Esophagus (tissue), 2 donors: ENCODE results near the gene RETREG1. TPM values are rescaled to one million over a fixed set of nuclear protein-coding genes. Genes with fewer than 3 reads are reported as not detected.
A peak's percentile ranks its signal among the peaks of the same experiment; 100 is the strongest.
"Not testable (repeated sequence)": the region's sequence is repeated elsewhere in the genome, so short reads cannot be mapped to it uniquely, and the experiment has no call there.

ENCODE experiments used
- H3K27ac ChIP-seq, 2 donors: one replicate each; pipeline ENCODE4 v1.5.1; 2013; ENCODE audit warnings: low read depth in 2 of 2, mild to moderate bottlenecking in 2 of 2, inconsistent platforms in 1 of 2, low read length in 1 of 2, moderate library complexity in 1 of 2
- H3K27me3 ChIP-seq, 2 donors: one replicate each; pipeline ENCODE4 v1.6.1; 2013; ENCODE audit warnings: low read length in 2 of 2, control low read depth in 1 of 2, mild to moderate bottlenecking in 1 of 2; ENCODE audit not compliant: insufficient read depth in 2 of 2, control insufficient read depth in 1 of 2
- H3K36me3 ChIP-seq, 2 donors: one replicate each; pipeline ENCODE4 v1.6.1; 2013; ENCODE audit warnings: low read length in 1 of 2; ENCODE audit not compliant: control insufficient read depth in 2 of 2, insufficient read depth in 2 of 2
- H3K4me1 ChIP-seq, 2 donors: one replicate each; pipeline ENCODE4 v1.6.1; 2013; ENCODE audit warnings: low read length in 1 of 2; ENCODE audit not compliant: control insufficient read depth in 2 of 2, insufficient read depth in 2 of 2
- H3K4me3 ChIP-seq, 2 donors: one replicate each; pipeline ENCODE4 v1.5.1; 2013; ENCODE audit warnings: low read length in 2 of 2, mild to moderate bottlenecking in 2 of 2, low read depth in 1 of 2, moderate library complexity in 1 of 2
- H3K9me3 ChIP-seq, 2 donors: one replicate each; pipeline ENCODE4 v1.6.1; 2013; ENCODE audit warnings: mild to moderate bottlenecking in 2 of 2, low read depth in 1 of 2, low read length in 1 of 2, moderate library complexity in 1 of 2; ENCODE audit not compliant: control insufficient read depth in 2 of 2, insufficient read depth in 1 of 2
- WGBS, 2 donors: extraction: QIAGEN DNeasy Blood & Tissue Kit; methylation state at CpG; one replicate each; pipeline ENCODE4 v1.1.7; 2013; 5-methylcytosine and 5-hydroxymethylcytosine counted together
- polyA plus RNA-seq, 2 donors: library from polyadenylated mRNA; stranded (reverse); fragments of 200-250 nt; gene quantifications; one replicate each; pipeline ENCODE4 v1.2.3, GENCODE V29; 2013
- donor health status: healthy with polysubstance abuse.
- donor health status: Bipolar disorder and iron deficiency.

Gene RETREG1
- polyA plus RNA-seq, 2 donors: 1.0 TPM

GRCh38 chr5:16477541-16477940 is 139.3 kb downstream of the RETREG1 start:
- H3K36me3 ChIP-seq: no peaks in the 10 kb centered on the region
- no peak overlapping the region for H3K27ac ChIP-seq
- 46 to 66% methylated on average over 3 of the region's 3 CpGs for WGBS, 2 donors
- H3K4me3 ChIP-seq: no peak overlapping the region
- no peaks in the 10 kb centered on the region for H3K4me1 ChIP-seq
- H3K27me3 ChIP-seq: no peaks in the 10 kb centered on the region
- H3K9me3 ChIP-seq: no peaks in the 10 kb centered on the region

- H3K27ac ChIP-seq: not testable (repeated sequence)
- WGBS, 2 donors: 96 to 98% methylated on average over 3 of the region's 3 CpGs
These were observed 140.4 kb downstream of the RETREG1 start for GRCh38 chr5:16476417-16476816.

GRCh38 chr5:16471387-16471786 is 145.4 kb downstream of the RETREG1 start:
- H3K4me3 ChIP-seq: no peak overlapping the region
- H3K36me3 ChIP-seq: no peaks in the 10 kb centered on the region
- H3K27me3 ChIP-seq: no peaks in the 10 kb centered on the region
- H3K27ac ChIP-seq: no peak overlapping the region
- H3K4me1 ChIP-seq: peaks cover 3 to 4% of the 10 kb centered on the region in 2 donors
- H3K9me3 ChIP-seq: no peaks in the 10 kb centered on the region
- WGBS, 2 donors: 51 to 70% methylated on average over 3 of the region's 3 CpGs

More at GRCh38 chr5:16476417-16476816, 140.4 kb downstream of the RETREG1 start:
- H3K9me3 ChIP-seq, H3K27me3 ChIP-seq, H3K4me3 ChIP-seq, H3K4me1 ChIP-seq, H3K36me3 ChIP-seq: not testable (repeated sequence)

GRCh38 chr5:16467363-16468219 is 149.2 kb downstream of the RETREG1 start:
- WGBS, 2 donors: 54 to 57% methylated on average over 3 of the region's 3 CpGs
- no peak overlapping the region for H3K4me3 ChIP-seq
- H3K36me3 ChIP-seq: peaks cover 0 to under 1% of the 10 kb centered on the region in 2 donors
- H3K9me3 ChIP-seq: no peaks in the 10 kb centered on the region
- peaks cover 4 to 6% of the 10 kb centered on the region in 2 donors for H3K4me1 ChIP-seq
- no peaks in the 10 kb centered on the region for H3K27me3 ChIP-seq
- H3K27ac ChIP-seq: peak overlapping the region in 1 of 2 donors; percentile 58

- H3K36me3 ChIP-seq: peaks cover 4 to 9% of the 10 kb centered on the region in 2 donors
- 0 to 1% methylated on average over 75 of the region's 75 CpGs for WGBS, 2 donors
- no peaks in the 10 kb centered on the region for H3K9me3 ChIP-seq
- no peaks in the 10 kb centered on the region for H3K27me3 ChIP-seq
- H3K4me1 ChIP-seq: peaks cover 4 to 6% of the 10 kb centered on the region in 2 donors
- peak within 1 kb of the TSS; percentile 83 to 98 for H3K4me3 ChIP-seq
- H3K27ac ChIP-seq: peak within 1 kb of the TSS; percentile 79 to 91
These were observed 151.0 kb downstream of the RETREG1 start, which contains the start of gene ZNF622 for GRCh38 chr5:16465544-16466432. Gene ZNF622 (minus strand): TSS chr5:16465800. CDS start chr5:16465665, 135 bp downstream.

- H3K9me3 ChIP-seq: no peaks in the 10 kb centered on the region
- peak overlapping the region; percentile 51 to 91 for H3K27ac ChIP-seq
- no peaks in the 10 kb centered on the region for H3K27me3 ChIP-seq
- peaks cover 4 to 9% of the 10 kb centered on the region in 2 donors for H3K36me3 ChIP-seq
- H3K4me3 ChIP-seq: peak overlapping the region; percentile 83 to 98
- H3K4me1 ChIP-seq: peaks cover 4 to 6% of the 10 kb centered on the region in 2 donors
- WGBS, 2 donors: 6% methylated on average over 40 of the region's 40 CpGs
These were observed 151.9 kb downstream of the RETREG1 start for GRCh38 chr5:16464664-16465543.

GRCh38 chr5:16464231-16464630 is 152.6 kb downstream of the RETREG1 start:
- Histone ChIP-seq H3K4me1 (peaks cover 4 to 6% of the 10 kb centered on the region in 2 donors), H3K9me3 (no peaks in the 10 kb centered on the region), H3K36me3 (peaks cover 4 to 9% of the 10 kb centered on the region in 2 donors), H3K27ac (no peak overlapping the region), H3K27me3 (no peaks in the 10 kb centered on the region), H3K4me3 (peak overlapping the region in 1 of 2 donors; percentile 98)
- 65 to 67% methylated on average over 1 of the region's 1 CpG for WGBS, 2 donors

GRCh38 chr5:16461782-16462181 is 155.0 kb downstream of the RETREG1 start:
- Histone ChIP-seq H3K36me3 (peaks cover 7 to 12% of the 10 kb centered on the region in 2 donors), H3K27me3 (no peaks in the 10 kb centered on the region), H3K9me3 (no peaks in the 10 kb centered on the region), H3K27ac (no peak overlapping the region), H3K4me3 (no peak overlapping the region), H3K4me1 (peaks cover 0 to 4% of the 10 kb centered on the region in 2 donors)
- WGBS, 2 donors: 83 to 88% methylated on average over 1 of the region's 1 CpG
